Measurements from ENCODE around the gene CASKIN1. TPM values are rescaled to one million over a fixed set of nuclear protein-coding genes. Genes with fewer than 3 reads are reported as not detected.

Gene CASKIN1
- total RNA-seq, 1 experiment from 2014 or later: 6.6 TPM

GRCh38 chr16:2191446-2191706, 5.0 kb downstream of the CASKIN1 start:
- no peaks in the 10 kb centered on the region; the same call in 1 of the 2 replicates for H3K36me3 ChIP-seq (ENCODE audit: control insufficient read depth, insufficient read depth, low read length)
- H3K27me3 ChIP-seq (replicated peaks; ENCODE audit: control insufficient read depth, insufficient read depth, low read length): no peaks in the 10 kb centered on the region
- DNase-seq: no peak
- Mint-ChIP-seq H3K36me3 (ENCODE audit: insufficient read depth, unreplicated experiment) (no peaks in the 10 kb centered on the region), H3K27me3 (ENCODE audit: insufficient read depth, unreplicated experiment) (no peaks in the 10 kb centered on the region), H3K27ac (ENCODE audit: unreplicated experiment) (no peak overlapping the region), H3K4me3 (ENCODE audit: unreplicated experiment) (no peak overlapping the region), H3K4me1 (ENCODE audit: low read depth, unreplicated experiment) (no peaks in the 10 kb centered on the region), H3K9me3 (ENCODE audit: unreplicated experiment) (no peaks in the 10 kb centered on the region)
- no peak overlapping the region for H3K4me3 ChIP-seq (ENCODE audit: low read depth, low read length)
- POLR2A ChIA-PET: no interaction called here
- CTCF ChIA-PET: no interaction called here
- intact Hi-C loops (cut with micrococcal nuclease; ENCODE audit: unreplicated experiment): no loop called here
- no TSS peak for BruUV-seq (replicated peaks)
- peaks cover 9% of the 10 kb centered on the region for H3K4me1 ChIP-seq
- no peak for TF ChIP-seq CTCF (IDR thresholded peaks at IDR 0.05; ENCODE audit: insufficient read depth in 1 of 2, low read depth in 1 of 2, low read length in 1 of 2, severe bottlenecking in 1 of 2, unreplicated experiment in 1 of 2)
- H3K9me3 ChIP-seq: no peaks in the 10 kb centered on the region

- Histone ChIP-seq H3K4me1 (peaks cover 9% of the 10 kb centered on the region), H3K9me3 (no peaks in the 10 kb centered on the region), H3K36me3 (ENCODE audit: control insufficient read depth, insufficient read depth, low read length) (no peaks in the 10 kb centered on the region; the same call in 1 of the 2 replicates), H3K4me3 (ENCODE audit: low read depth, low read length) (no peak overlapping the region), H3K27me3 (replicated peaks; ENCODE audit: control insufficient read depth, insufficient read depth, low read length) (no peaks in the 10 kb centered on the region)
- no peak for DNase-seq
- POLR2A ChIA-PET: no interaction called here
- intact Hi-C loops (cut with micrococcal nuclease; ENCODE audit: unreplicated experiment): no loop called here
- Mint-ChIP-seq H3K4me1 (ENCODE audit: low read depth, unreplicated experiment) (no peaks in the 10 kb centered on the region), H3K4me3 (ENCODE audit: unreplicated experiment) (no peak overlapping the region), H3K36me3 (ENCODE audit: insufficient read depth, unreplicated experiment) (no peaks in the 10 kb centered on the region), H3K9me3 (ENCODE audit: unreplicated experiment) (no peaks in the 10 kb centered on the region), H3K27me3 (ENCODE audit: insufficient read depth, unreplicated experiment) (no peaks in the 10 kb centered on the region), H3K27ac (ENCODE audit: unreplicated experiment) (no peak overlapping the region)
- BruUV-seq (replicated peaks): no TSS peak
- TF ChIP-seq CTCF (IDR thresholded peaks at IDR 0.05; ENCODE audit: insufficient read depth in 1 of 2, low read depth in 1 of 2, low read length in 1 of 2, severe bottlenecking in 1 of 2, unreplicated experiment in 1 of 2): no peak
- CTCF ChIA-PET: interaction anchor here (0.5 kb wide), 1 partner anchor 361 kb away, joined by 10 read pairs; no protein-coding TSS in a partner anchor
These were observed 5.6 kb downstream of the CASKIN1 start for GRCh38 chr16:2190659-2191445.

GRCh38 chr16:2190002-2190658, 6.3 kb downstream of the CASKIN1 start:
- no peaks in the 10 kb centered on the region for H3K4me1 Mint-ChIP-seq (ENCODE audit: low read depth, unreplicated experiment)
- CTCF ChIA-PET: interaction anchor here (0.5 kb wide), 1 partner anchor 362 kb away, joined by 10 read pairs; no protein-coding TSS in a partner anchor
- H3K27me3 Mint-ChIP-seq (ENCODE audit: insufficient read depth, unreplicated experiment): no peaks in the 10 kb centered on the region
- POLR2A ChIA-PET: interaction anchor here (0.5 kb wide), 1 partner anchor 99 kb away, joined by 6 read pairs; no protein-coding TSS in a partner anchor
- Histone ChIP-seq H3K4me3 (ENCODE audit: low read depth, low read length) (no peak overlapping the region), H3K27me3 (replicated peaks; ENCODE audit: control insufficient read depth, insufficient read depth, low read length) (no peaks in the 10 kb centered on the region), H3K9me3 (no peaks in the 10 kb centered on the region), H3K4me1 (peaks cover 3% of the 10 kb centered on the region), H3K36me3 (ENCODE audit: control insufficient read depth, insufficient read depth, low read length) (no peaks in the 10 kb centered on the region; the same call in 1 of the 2 replicates)
- TF ChIP-seq CTCF (IDR thresholded peaks at IDR 0.05; ENCODE audit: insufficient read depth in 1 of 2, low read depth in 1 of 2, low read length in 1 of 2, severe bottlenecking in 1 of 2, unreplicated experiment in 1 of 2): no peak
- no peak for DNase-seq
- H3K27ac Mint-ChIP-seq (ENCODE audit: unreplicated experiment): no peak overlapping the region
- no peak overlapping the region for H3K4me3 Mint-ChIP-seq (ENCODE audit: unreplicated experiment)
- H3K36me3 Mint-ChIP-seq (ENCODE audit: insufficient read depth, unreplicated experiment): no peaks in the 10 kb centered on the region
- BruUV-seq (replicated peaks): no TSS peak
- no peaks in the 10 kb centered on the region for H3K9me3 Mint-ChIP-seq (ENCODE audit: unreplicated experiment)
- intact Hi-C loops (cut with micrococcal nuclease; ENCODE audit: unreplicated experiment): no loop called here

Data from Caco-2 (cell line).